ENCODE results near the gene LBH.

- no peak for TF ChIP-seq REST (IDR thresholded peaks at IDR 0.05; ENCODE audit: unreplicated experiment)
- TF ChIP-seq EZH2 (IDR thresholded peaks at IDR 0.05; ENCODE audit: low read depth, unreplicated experiment), result no peak
- TF ChIP-seq CTCF (conservative IDR thresholded peaks at IDR 0.05; ENCODE audit: low read depth in 2 of 2), result no peak
- no peak for TF ChIP-seq POLR2AphosphoS5 (IDR thresholded peaks at IDR 0.05; ENCODE audit: low read depth)
These were observed 11.2 kb upstream of the LBH start for GRCh38 chr2:30219886-30220875.
